OCI-LY7 (cell line): ENCODE data around the gene RAD1. TPM values are rescaled to one million over a fixed set of nuclear protein-coding genes. Genes with fewer than 3 reads are reported as not detected.

Source experiments
- BruUV-seq: library from RNA; stranded (reverse); fragments of 400-500 nt; replicated peaks from 2 replicates; lab custom pipeline; 2021; lab: Mats Ljungman, UMichigan
- CTCF ChIA-PET: fragments of 300-600 bp; sonication (Branson Sonifier 250); formaldehyde crosslinking; loops from one replicate; lab custom pipeline; 2022; ENCODE audit warnings: antibody characterized with exemption; ENCODE audit not compliant: unreplicated experiment; lab: Charles Lee
- POLR2A ChIA-PET: fragments of 300-600 bp; sonication (Branson Sonifier 250); formaldehyde crosslinking; loops from one replicate; lab custom pipeline; 2022; ENCODE audit warnings: antibody characterized with exemption; lab: Charles Lee
- DNase-seq: peaks from one replicate; pipeline ENCODE4 v3.0.0-alpha.2; 2015; ENCODE audit warnings: low spot score
- H2AFZ ChIP-seq: fragments of 200-600 bp; sonication (generic), shearing (Covaris generic); 2 replicates; pipeline ENCODE4 v1.6.1; 2014; ENCODE audit warnings: mild to moderate bottlenecking, antibody characterized with exemption, low read length, moderate library complexity
- H3K27ac ChIP-seq: fragments of 200-600 bp; sonication (generic); 2 replicates; pipeline ENCODE4 v1.5.1; 2014; ENCODE audit warnings: mixed run types, low read depth, mild to moderate bottlenecking, moderate library complexity, low read length, inconsistent platforms; ENCODE audit not compliant: poor library complexity, severe bottlenecking
- H3K36me3 ChIP-seq: fragments of 200-600 bp; sonication (generic); 2 replicates; pipeline ENCODE4 v1.6.1; 2014; ENCODE audit warnings: mild to moderate bottlenecking, antibody characterized with exemption, low read length, moderate library complexity, mixed read lengths; ENCODE audit not compliant: insufficient read depth
- H3K4me1 ChIP-seq: fragments of 200-600 bp; sonication (generic); 2 replicates; pipeline ENCODE4 v1.5.1; 2014; ENCODE audit warnings: mild to moderate bottlenecking, low read length; ENCODE audit not compliant: insufficient read depth, poor library complexity, severe bottlenecking
- H3K4me2 ChIP-seq: fragments of 200-600 bp; sonication (generic); 2 replicates; pipeline ENCODE4 v1.6.1; 2014; ENCODE audit warnings: mild to moderate bottlenecking, low read length
- H3K4me3 ChIP-seq: fragments of 200-600 bp; sonication (generic); 2 replicates; pipeline ENCODE4 v1.5.1; 2014; ENCODE audit warnings: mild to moderate bottlenecking, low read depth, low read length; ENCODE audit not compliant: poor library complexity, severe bottlenecking
- H3K79me2 ChIP-seq: fragments of 200-600 bp; sonication (generic); 2 replicates; pipeline ENCODE4 v1.6.1; 2016; ENCODE audit warnings: low read depth, mild to moderate bottlenecking, low read length, moderate library complexity, mixed read lengths; ENCODE audit not compliant: insufficient read depth
- H3K9me2 ChIP-seq: fragments of 200-600 bp; sonication (generic); 2 replicates; pipeline ENCODE4 v1.6.1; 2016; ENCODE audit warnings: mild to moderate bottlenecking, low read length, mixed read lengths; ENCODE audit not compliant: insufficient read depth
- H3K9me3 ChIP-seq: fragments of 200-600 bp; sonication (generic); 2 replicates; pipeline ENCODE4 v1.6.1; 2014; ENCODE audit warnings: mild to moderate bottlenecking, mixed run types, low read length, mixed read lengths
- H4K20me1 ChIP-seq: fragments of 200-600 bp; sonication (generic); 2 replicates; pipeline ENCODE4 v1.6.1; 2014; ENCODE audit warnings: mild to moderate bottlenecking, antibody characterized with exemption, low read length, moderate library complexity, mixed read lengths; ENCODE audit not compliant: insufficient read depth
- CTCF ChIP-seq: fragments of 200-600 bp; sonication (generic); conservative IDR thresholded peaks from 2 replicates; pipeline ENCODE4 v1.5.1; 2014; ENCODE audit warnings: mild to moderate bottlenecking, antibody characterized with exemption, low read length, moderate library complexity, mixed read lengths
- EZH2phosphoT487 ChIP-seq: fragments of 200-600 bp; sonication (generic); IDR thresholded peaks from 2 replicates; pipeline ENCODE4 v1.6.1; 2018; ENCODE audit warnings: low read depth, borderline replicate concordance, mild to moderate bottlenecking, mixed run types, antibody characterized with exemption, low read length, moderate library complexity, mixed read lengths
- intact Hi-C: fragments of 100-400 bp; cut with micrococcal nuclease; formaldehyde crosslinking; loops from one replicate; pipeline ENCODE4 v1.10.0; 2022; ENCODE audit not compliant: unreplicated experiment
- total RNA-seq, 2 experiments: library from RNA; depleted of rRNA in 1 of 2; stranded (reverse); fragments of >200 nt in 1 of 2; shearing (Covaris generic) in 1 of 2; gene quantifications; 2 replicates each; pipeline ENCODE4 v1.2.3, GENCODE V29; 2014 to 2022

RAD1 gene
- total RNA-seq, 2 experiments from 2014 or later: 49.2 to 82.1 TPM

DNA sequence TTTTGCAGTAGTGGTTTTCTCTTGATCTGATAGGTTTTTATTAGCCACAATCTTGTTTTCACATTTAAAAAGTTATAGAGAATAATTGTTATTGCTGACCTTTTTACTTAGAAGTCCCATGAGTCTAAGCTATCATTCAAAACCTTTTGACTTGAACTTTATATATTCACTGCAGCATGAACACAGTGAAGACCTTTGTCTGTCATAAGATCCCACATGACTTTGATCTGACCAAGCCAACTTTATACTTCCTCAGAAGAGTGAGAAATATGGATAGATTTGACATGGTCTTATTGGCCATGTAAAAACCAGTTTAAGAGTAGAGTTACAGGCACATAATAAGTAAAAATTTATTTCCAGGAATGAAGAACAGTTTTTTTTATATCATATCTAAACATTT is 34.1 kb downstream of the RAD1 start:
- Histone ChIP-seq H4K20me1 (no peaks in the 10 kb centered on the region), H3K79me2 (no peaks in the 10 kb centered on the region), H3K4me1 (no peaks in the 10 kb centered on the region), H3K9me3 (no peaks in the 10 kb centered on the region), H3K9me2 (no peaks in the 10 kb centered on the region), H2AFZ (no peak overlapping the region), H3K4me2 (no peak overlapping the region), H3K27ac (no peak overlapping the region), H3K4me3 (no peak overlapping the region), H3K36me3 (no peaks in the 10 kb centered on the region)
- no peak for TF ChIP-seq CTCF
- intact Hi-C loops: no loop called here
- ChIA-PET POLR2A (no interaction called here), CTCF (interaction anchor here (0.8 kb wide), 1 partner anchor 13 kb away, joined by 3 read pairs; no protein-coding TSS in a partner anchor)
- no peak for DNase-seq
- no TSS peak for BruUV-seq

DNA sequence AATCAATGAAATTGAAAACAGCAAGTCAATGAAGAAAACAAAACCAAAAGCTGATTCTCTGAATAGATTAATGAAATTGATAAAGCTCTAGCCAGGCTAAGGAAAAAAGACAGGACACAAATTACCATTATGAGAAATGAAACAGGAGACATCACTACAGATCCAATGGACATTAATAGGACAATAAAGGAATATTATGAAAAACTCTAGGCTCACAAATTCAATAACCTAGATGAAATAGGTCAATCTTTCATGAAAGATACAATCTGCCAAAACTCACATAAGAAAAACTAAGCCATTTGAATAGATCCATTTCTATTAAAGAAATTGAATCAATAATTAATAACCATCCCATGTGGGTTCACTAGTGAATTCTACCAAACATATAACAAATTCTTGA is 39.0 kb downstream of the RAD1 start:
- no TSS peak for BruUV-seq
- no peak for TF ChIP-seq CTCF
- TF ChIP-seq EZH2phosphoT487: no peak
- ChIA-PET POLR2A (interaction anchor here (1.0 kb wide), 1 partner anchor 17 kb away, joined by 3 read pairs; no protein-coding TSS in a partner anchor), CTCF (no interaction called here)
- no peaks in the 10 kb centered on the region for H3K4me1 ChIP-seq
- no peak overlapping the region for H2AFZ ChIP-seq
- no peaks in the 10 kb centered on the region for H3K36me3 ChIP-seq
- no peak overlapping the region for H3K27ac ChIP-seq
- DNase-seq: no peak
- intact Hi-C loops: no loop called here
- no peak overlapping the region for H3K4me3 ChIP-seq
- no peaks in the 10 kb centered on the region for H4K20me1 ChIP-seq
- no peaks in the 10 kb centered on the region for H3K9me2 ChIP-seq
- no peaks in the 10 kb centered on the region for H3K79me2 ChIP-seq
- H3K9me3 ChIP-seq: no peaks in the 10 kb centered on the region
- H3K4me2 ChIP-seq: no peak overlapping the region

DNA sequence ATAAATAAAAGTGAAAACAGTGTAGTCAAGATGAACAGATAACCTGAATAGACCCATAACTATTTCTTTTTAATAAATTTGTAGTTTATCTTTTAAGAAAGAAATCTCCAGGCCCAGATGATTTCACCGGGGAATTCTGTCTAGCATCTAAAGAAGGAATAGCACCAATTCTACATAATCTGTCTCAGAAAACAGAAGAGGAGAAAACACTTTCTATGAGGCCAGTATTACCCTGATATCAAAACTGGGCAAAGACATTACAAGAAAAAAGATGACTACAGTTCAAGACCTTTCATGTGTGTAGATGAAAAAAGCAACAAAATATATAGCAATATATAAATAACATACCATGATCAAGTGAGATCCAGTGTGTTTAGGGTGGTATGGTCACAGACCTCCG is 44.9 kb downstream of the RAD1 start:
- DNase-seq: no peak
- POLR2A ChIA-PET: no interaction called here
- CTCF ChIA-PET: no interaction called here

More for the DNA sequence above, 44.9 kb downstream of the RAD1 start:
- Histone ChIP-seq H2AFZ (no peak overlapping the region), H3K4me2 (no peak overlapping the region), H3K9me2 (no peaks in the 10 kb centered on the region), H3K4me1 (no peaks in the 10 kb centered on the region), H3K4me3 (no peak overlapping the region), H4K20me1 (no peaks in the 10 kb centered on the region), H3K27ac (no peak overlapping the region), H3K36me3 (no peaks in the 10 kb centered on the region), H3K9me3 (no peaks in the 10 kb centered on the region), H3K79me2 (no peaks in the 10 kb centered on the region)
- BruUV-seq: no TSS peak
- intact Hi-C loops: no loop called here
- no peak for TF ChIP-seq EZH2phosphoT487
- TF ChIP-seq CTCF: no peak
